GM21360 (cell line): ENCODE results near the gene MME.
"Not testable (repeated sequence)": the region's sequence is repeated elsewhere in the genome, so short reads cannot be mapped to it uniquely, and the experiment has no call there.

ENCODE experiments used
- ATAC-seq: cut with Tn5 transposase; IDR thresholded peaks from one replicate; pipeline ENCODE4 v1.9.1; 2021; ENCODE audit warnings: mild to moderate bottlenecking, moderate library complexity; ENCODE audit not compliant: unreplicated experiment

The MME gene

DNA sequence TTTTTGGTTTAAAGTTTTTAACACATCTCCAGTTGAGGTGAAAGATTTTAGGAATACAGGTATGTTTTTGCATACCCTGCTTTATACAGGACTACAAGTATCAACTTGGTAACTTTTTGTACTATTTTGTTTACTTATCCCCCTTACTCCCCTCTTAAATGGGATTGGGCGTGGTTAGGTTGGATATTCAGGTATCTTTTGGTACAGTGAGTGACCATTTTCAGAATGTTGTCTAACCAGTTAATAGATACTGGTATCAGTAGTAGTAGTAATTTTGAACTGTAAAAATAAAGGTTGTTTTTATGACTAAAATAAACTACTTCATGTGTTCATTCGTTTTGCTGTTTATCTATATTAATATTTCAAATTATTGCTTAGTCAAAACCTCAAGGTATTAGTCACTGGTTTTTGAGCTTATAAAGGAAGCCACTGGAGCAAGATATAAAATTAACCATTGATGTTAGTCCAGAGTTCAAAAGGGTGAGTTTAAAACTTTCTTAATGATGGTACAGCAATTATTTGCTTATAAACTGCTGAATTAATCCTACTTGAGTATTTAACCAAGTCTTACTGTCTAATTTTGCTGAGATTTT, 3.3 kb downstream of the MME start:
- ATAC-seq = no peak

- ATAC-seq = no peak
Measured at GRCh38 chr3:155084567-155084966, 4.4 kb downstream of the MME start.

GRCh38 chr3:155086051-155086450, 5.9 kb downstream of the MME start:
- ATAC-seq = no peak

- ATAC-seq = no peak
Measured at GRCh38 chr3:155088706-155089345, 8.7 kb downstream of the MME start.

DNA sequence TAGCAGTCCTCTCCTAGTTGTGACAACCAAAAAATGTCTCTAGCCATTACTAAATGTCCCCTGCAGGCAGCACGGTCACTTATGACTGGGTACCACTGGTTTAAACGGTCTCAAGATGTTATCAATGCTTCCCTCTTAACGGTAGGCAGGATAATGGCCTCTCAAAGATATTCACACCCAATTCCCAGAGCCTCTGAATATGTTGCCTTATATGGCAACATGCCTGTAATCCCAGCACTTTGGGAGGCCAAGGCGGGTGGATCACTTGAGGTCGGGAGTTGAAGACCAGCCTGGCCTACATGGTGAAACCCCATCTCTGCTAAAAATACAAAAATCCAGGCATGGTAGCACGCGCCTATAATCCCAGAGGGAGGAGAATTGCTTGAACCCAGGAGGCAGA, 9.4 kb downstream of the MME start:
- ATAC-seq = no peak

DNA sequence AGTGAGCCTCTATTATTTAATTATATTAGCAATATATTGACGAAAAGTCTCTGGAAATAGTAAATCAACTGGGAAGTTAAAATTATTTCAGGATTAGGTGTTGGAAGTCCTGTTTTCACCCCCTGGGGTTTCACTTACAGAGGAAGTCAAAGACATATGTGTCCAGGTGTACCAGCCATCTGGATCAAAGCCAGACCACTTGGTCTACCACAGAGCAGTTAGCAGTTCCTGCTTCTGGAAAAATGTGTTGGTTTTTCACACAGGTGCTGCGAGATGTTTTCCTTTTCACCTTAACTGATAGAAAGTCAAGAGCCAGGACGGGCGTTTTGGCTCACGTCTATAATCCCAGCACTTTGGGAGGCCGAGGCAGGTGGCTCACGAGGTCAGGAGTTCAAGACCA, 13.1 kb downstream of the MME start:
- no peak for ATAC-seq

GRCh38 chr3:155096303-155097008, 16.3 kb downstream of the MME start:
- no peak for ATAC-seq

GRCh38 chr3:155097009-155097349, 16.9 kb downstream of the MME start:
- no peak for ATAC-seq

- no peak for ATAC-seq
Measured at GRCh38 chr3:155101398-155101797, 21.3 kb downstream of the MME start.

DNA sequence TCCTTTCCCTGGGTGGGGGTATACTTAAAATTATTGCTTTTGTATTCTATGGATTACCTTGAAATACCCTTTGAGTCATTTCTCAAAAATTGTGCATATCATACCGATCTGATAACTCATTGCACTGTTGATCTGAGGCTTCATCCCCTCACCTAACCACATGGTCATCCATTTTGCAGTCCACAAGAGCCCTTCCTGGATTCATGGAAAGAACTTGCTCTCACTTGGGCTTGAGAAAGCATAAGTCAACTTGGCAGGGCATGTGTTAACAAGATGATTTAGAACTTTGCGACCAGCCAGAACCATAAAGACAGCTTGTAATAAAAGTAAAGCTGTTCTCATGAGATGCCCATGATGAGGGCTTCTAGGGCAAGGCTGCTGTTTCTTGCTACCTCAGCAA, 22.2 kb downstream of the MME start:
- ATAC-seq = no peak

DNA sequence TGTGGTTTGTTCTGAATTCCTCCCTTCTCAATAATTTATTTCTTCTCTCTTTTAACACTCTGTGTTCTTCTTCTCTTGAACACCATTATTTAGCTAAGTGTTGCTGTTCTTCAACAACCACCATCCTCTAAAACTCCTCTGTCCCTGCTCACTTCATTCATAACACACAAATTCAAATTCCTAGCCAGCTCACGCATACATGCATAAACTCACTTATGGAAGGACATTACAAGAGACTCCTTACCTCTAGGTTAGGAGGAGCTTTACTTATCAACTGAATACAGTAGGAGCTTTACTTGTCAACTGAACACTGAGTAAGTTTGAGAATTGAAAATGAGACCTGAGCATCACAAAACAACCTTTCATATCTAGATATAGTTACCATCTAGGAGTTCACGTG, 23.6 kb downstream of the MME start:
- no peak for ATAC-seq

GRCh38 chr3:155106119-155106518, 26.0 kb downstream of the MME start:
- no peak for ATAC-seq

- ATAC-seq = no peak
Measured at GRCh38 chr3:155110022-155110421, 29.9 kb downstream of the MME start.

DNA sequence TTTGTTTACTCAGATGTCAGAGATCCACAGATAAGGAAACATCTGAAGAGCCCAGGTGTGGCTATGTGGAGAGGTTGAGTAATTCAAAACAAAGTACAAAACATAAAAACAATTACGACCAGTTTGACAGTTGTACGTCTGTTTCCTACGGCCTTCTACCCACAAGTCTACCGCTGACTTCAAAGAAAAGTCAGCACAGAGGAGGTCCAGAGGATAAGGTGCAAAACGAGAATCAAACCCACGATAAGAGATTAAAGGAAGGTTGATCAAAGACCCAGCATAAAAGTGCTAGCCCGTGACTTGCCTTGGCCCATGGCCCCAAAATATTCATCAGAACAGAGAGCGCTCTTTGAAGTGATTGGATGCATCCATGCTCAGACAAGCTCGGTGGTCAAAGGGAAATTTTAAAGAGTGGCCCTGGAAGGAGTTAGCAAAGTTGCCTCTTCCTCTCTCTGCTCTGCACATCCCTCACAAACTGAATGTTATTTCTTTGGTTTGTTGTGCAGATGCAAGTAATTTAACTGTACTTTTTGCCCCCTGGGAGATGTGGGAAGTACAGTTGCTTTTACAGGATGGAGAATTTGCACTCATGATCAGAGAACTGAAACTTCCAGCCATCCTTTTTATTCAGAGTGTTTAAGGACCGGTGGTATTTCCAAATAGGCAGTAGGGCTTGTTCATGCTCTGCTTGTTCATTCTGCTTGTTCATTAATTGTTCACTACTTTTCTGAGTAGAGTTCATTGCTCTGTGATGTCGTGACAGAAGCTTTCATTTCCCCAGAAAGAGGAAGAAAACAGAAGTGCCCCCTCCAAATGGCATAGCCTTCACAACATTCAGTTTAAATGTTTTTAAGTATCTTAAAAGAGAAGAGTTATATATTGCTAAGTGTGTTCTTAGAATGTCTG, 31.1 kb downstream of the MME start:
- no peak for ATAC-seq

DNA sequence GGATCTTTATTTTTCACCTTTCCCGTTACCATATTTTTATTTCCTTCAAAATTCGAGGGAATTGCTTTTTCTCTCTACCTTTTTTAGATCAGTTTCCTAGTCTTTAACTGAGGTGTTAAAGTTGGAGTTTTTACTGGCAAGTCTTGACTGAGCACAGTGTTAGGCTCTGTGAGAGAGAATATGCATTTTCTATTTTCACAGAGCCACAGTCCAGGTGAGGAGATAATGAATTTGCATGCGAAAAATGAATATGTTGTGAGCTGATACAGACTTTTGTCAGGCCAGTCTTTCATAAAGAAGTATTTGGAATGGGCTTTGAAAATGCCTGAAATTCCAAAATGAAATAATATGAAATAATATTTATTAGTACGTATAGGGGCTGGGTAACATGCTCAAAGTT, 31.9 kb downstream of the MME start:
- ATAC-seq = no peak

DNA sequence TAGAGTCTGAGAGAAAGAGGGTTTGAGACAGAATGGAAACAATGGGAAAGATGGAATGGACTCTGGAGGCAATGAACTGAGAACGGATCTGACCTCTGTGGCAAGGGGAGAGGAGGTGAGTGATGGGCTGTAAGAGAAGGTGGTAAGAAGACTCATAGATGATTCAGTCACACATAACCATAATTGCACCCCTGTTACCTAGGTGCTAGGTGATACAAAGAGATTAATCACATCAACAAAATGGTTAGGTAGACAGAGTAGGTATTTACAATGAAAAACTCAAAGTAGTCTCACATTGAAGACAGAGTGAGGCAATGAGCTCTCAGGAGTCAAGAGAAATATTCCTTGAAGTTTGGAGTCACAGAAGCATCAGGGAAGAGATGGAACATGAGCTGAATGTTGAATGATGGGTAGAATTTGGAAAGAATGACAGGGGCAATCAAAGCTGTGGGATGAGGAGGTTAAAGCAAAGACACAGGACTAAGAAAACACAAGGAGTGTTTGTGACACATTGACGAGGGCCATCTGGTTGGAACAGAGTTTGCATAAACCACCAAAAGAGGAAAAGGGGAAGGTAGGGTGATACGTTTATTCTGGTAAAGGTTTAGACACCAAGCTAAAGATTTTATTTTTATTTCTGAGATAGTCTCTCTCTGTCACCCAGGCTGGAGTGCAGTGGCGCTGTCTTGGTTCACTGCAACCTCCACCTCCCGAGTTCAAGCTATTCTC, 32.7 kb downstream of the MME start:
- no peak for ATAC-seq

DNA sequence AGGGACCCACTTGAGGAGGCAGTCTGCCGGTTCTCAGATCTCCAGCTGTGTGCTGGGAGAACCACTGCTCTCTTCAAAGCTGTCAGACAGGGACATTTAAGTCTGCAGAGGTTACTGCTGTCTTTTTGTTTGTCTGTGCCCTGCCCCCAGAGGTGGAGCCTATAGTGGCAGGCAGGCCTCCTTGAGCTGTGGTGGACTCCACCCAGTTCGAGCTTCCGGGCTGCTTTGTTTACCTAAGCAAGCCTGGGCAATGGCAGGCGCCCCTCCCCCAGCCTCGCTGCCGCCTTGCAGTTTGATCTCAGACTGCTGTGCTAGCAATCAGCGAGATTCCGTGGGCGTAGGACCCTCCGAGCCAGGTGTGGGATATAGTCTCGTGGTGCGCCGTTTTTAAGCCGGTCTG, 44.6 kb downstream of the MME start:
- ATAC-seq = not testable (repeated sequence)

DNA sequence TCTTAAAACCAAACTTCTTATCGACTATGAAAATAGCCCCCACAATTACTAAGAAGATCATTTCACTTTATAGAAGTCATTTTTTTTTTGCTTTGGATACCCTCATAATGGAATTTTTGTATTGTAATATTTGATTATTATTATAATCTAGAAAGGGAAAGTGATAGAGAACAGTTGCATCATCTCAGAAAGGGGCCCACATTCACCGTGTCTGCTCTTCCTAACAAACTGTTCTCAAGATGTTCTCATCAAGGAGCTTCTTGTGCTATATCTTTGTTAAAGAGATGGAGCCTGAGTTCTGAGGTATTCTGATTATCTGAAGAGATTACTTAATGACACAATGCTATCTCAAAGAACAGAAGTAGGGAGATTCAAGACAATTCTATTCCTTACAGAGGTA, 49.3 kb downstream of the MME start:
- no peak for ATAC-seq

DNA sequence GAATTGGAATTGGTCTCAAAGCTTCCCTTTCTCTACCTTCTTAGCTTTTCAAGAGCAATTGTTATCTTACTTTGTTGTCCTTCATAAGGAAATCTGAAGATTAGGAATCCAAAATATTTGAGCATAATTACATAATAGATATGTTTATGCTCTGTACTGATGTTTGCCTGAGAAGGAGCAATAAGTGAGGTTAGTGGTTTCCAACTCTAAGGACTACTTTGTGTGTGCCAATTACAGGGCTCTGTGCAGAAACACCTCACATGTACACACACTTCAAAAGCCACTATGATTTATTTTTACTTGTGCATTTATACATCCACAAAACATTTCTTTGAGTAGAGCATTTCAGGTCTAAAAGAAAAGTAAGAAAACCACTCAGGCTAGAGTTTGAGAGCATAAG, 49.9 kb downstream of the MME start:
- ATAC-seq = no peak

DNA sequence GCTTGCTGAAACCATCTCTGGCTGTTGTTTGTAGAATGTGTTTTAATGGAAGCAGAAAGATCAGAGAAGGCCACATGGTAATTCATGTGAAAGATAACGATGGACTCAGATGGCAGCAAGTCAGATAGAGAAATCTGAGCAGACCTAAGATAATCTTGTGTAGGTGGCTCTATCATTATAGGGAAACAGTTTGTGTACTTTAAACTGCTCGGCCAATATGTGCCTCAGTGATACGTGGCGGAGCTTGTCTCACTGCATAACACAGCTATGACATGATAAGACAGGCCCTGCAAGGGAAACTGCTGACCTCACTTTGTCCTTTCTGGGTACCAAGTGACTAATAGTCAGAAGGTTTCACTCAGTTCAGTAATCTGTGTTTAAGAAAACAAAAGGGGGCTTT, 51.0 kb downstream of the MME start:
- ATAC-seq = peak; percentile 72

DNA sequence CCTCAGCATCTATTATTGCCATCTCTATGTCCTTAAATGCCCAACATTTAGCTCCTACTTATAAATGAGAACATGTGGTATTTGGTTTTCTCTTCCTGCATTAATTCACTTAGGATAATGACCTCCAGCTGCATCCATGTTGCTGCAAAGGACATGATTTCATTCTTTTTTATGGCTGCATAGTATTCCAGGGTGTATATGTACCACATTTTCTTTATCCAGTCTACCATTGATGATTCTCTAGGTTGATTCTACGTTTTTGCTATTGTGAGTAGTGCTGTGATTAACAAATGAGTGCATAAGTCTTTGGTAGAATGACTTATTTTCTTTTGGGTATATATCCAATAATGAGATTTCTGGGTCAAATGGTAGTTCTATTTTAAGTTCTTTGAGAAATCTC, 54.2 kb downstream of the MME start:
- ATAC-seq = not testable (repeated sequence)
